B cell (primary cell): ENCODE data around the gene DIS3L2.

ENCODE experiments used
- CTCF ChIP-seq: fragments of 200-600 bp; IDR thresholded peaks from one replicate; pipeline ENCODE4 v1.8.0; 2022; ENCODE audit warnings: antibody characterized with exemption, mild to moderate bottlenecking
- EZH2 ChIP-seq: IDR thresholded peaks from 2 replicates; pipeline ENCODE4 v1.6.1; 2012; ENCODE audit warnings: borderline replicate concordance, low read depth, mild to moderate bottlenecking, moderate library complexity, low read length; ENCODE audit not compliant: insufficient read depth, poor library complexity, severe bottlenecking

GRCh38 chr2:232376713-232377112 is 415.2 kb downstream of the DIS3L2 start:
- TF ChIP-seq CTCF = no peak
- no peak for TF ChIP-seq EZH2
